ENCODE results near the gene MCC. TPM values are rescaled to one million over a fixed set of nuclear protein-coding genes. Genes with fewer than 3 reads are reported as not detected.

The MCC gene
- total RNA-seq, 1 experiment from 2014 or later, result 0.60 TPM

GRCh38 chr5:112979723-112980122, 508.5 kb downstream of the MCC start:
- CTCF ChIA-PET, result no interaction called here
- no peak for DNase-seq (ENCODE audit: low spot score)
- POLR2A ChIA-PET (ENCODE audit: low non-redundant PET), result no interaction called here
- Histone ChIP-seq H3K27me3 (replicated peaks; ENCODE audit: insufficient read depth, low read depth, low read length, poor library complexity) (no peaks in the 10 kb centered on the region), H3K36me3 (ENCODE audit: insufficient read depth, low read length, poor library complexity, severe bottlenecking) (peaks cover 9% of the 10 kb centered on the region), H3K4me3 (ENCODE audit: low read depth, low read length, poor library complexity, severe bottlenecking) (peak overlapping the region; percentile 76), H3K27ac (ENCODE audit: low read depth, low read length, poor library complexity, severe bottlenecking) (peak overlapping the region; percentile 12), H3K4me1 (ENCODE audit: insufficient read depth, low read length, poor library complexity, severe bottlenecking) (peaks cover 14% of the 10 kb centered on the region), H3K9me3 (ENCODE audit: low read depth, low read length, poor library complexity, severe bottlenecking) (no peaks in the 10 kb centered on the region)
- intact Hi-C loops (cut with micrococcal nuclease; ENCODE audit: unreplicated experiment), result no loop called here
- TF ChIP-seq EZH2 (IDR thresholded peaks at IDR 0.05; ENCODE audit: borderline replicate concordance, low read depth, low read length, poor library complexity, severe bottlenecking), result no peak
- no peak for TF ChIP-seq CTCF (conservative IDR thresholded peaks at IDR 0.05; ENCODE audit: low read depth, low read length)
- no TSS peak for BruUV-seq (replicated peaks)

GRCh38 chr5:112978836-112979235, 509.4 kb downstream of the MCC start:
- Histone ChIP-seq H3K27me3 (replicated peaks; ENCODE audit: insufficient read depth, low read depth, low read length, poor library complexity) (no peaks in the 10 kb centered on the region), H3K9me3 (ENCODE audit: low read depth, low read length, poor library complexity, severe bottlenecking) (no peaks in the 10 kb centered on the region), H3K4me1 (ENCODE audit: insufficient read depth, low read length, poor library complexity, severe bottlenecking) (peaks cover 14% of the 10 kb centered on the region), H3K27ac (ENCODE audit: low read depth, low read length, poor library complexity, severe bottlenecking) (peak overlapping the region; percentile 12), H3K4me3 (ENCODE audit: low read depth, low read length, poor library complexity, severe bottlenecking) (peak overlapping the region; percentile 76), H3K36me3 (ENCODE audit: insufficient read depth, low read length, poor library complexity, severe bottlenecking) (peaks cover 9% of the 10 kb centered on the region)
- POLR2A ChIA-PET (ENCODE audit: low non-redundant PET), result no interaction called here
- DNase-seq (ENCODE audit: low spot score), result peak; percentile 12
- BruUV-seq (replicated peaks), result no TSS peak
- intact Hi-C loops (cut with micrococcal nuclease; ENCODE audit: unreplicated experiment), result no loop called here
- TF ChIP-seq CTCF (conservative IDR thresholded peaks at IDR 0.05; ENCODE audit: low read depth, low read length) (no peak), EZH2 (IDR thresholded peaks at IDR 0.05; ENCODE audit: borderline replicate concordance, low read depth, low read length, poor library complexity, severe bottlenecking) (no peak)
- CTCF ChIA-PET, result no interaction called here

- TSS peak; percentile 70 for BruUV-seq (replicated peaks)
- intact Hi-C loops (cut with micrococcal nuclease; ENCODE audit: unreplicated experiment), result no loop called here
- TF ChIP-seq EZH2 (IDR thresholded peaks at IDR 0.05; ENCODE audit: borderline replicate concordance, low read depth, low read length, poor library complexity, severe bottlenecking), result no peak
- no peak for TF ChIP-seq CTCF (conservative IDR thresholded peaks at IDR 0.05; ENCODE audit: low read depth, low read length)
- Histone ChIP-seq H3K9me3 (ENCODE audit: low read depth, low read length, poor library complexity, severe bottlenecking) (no peaks in the 10 kb centered on the region), H3K27me3 (replicated peaks; ENCODE audit: insufficient read depth, low read depth, low read length, poor library complexity) (no peaks in the 10 kb centered on the region), H3K4me3 (ENCODE audit: low read depth, low read length, poor library complexity, severe bottlenecking) (peak overlapping the region; percentile 76), H3K36me3 (ENCODE audit: insufficient read depth, low read length, poor library complexity, severe bottlenecking) (peaks cover 9% of the 10 kb centered on the region), H3K4me1 (ENCODE audit: insufficient read depth, low read length, poor library complexity, severe bottlenecking) (peaks cover 14% of the 10 kb centered on the region), H3K27ac (ENCODE audit: low read depth, low read length, poor library complexity, severe bottlenecking) (peak overlapping the region; percentile 88)
- peak; percentile 19 for DNase-seq (ENCODE audit: low spot score)
- CTCF ChIA-PET, result no interaction called here
- POLR2A ChIA-PET (ENCODE audit: low non-redundant PET), result no interaction called here
Measured at GRCh38 chr5:112977440-112977861, 510.8 kb downstream of the MCC start.

Measured in A673 (cell line).